Astrocyte of the spinal cord (primary cell): ENCODE data around the gene PTPRG.

Source experiments
- DNase-seq: peaks from one replicate; pipeline ENCODE4 v3.0.0; 2011; ENCODE audit warnings: low read depth, low spot score
- H3K4me3 ChIP-seq: 2 replicates; pipeline ENCODE4 v1.5.1; 2011; ENCODE audit warnings: low read depth, mild to moderate bottlenecking, low read length, moderate library complexity
- in situ Hi-C: cut with HindIII; loops from 2 replicates; pipeline ENCODE4 v1.10.0; 2017; ENCODE audit warnings: low sequenced_read_pairs
- TF ChIP-seq, protein P1 (sequence below): IDR thresholded peaks from 2 replicates; pipeline ENCODE4 v1.5.1; 2012; ENCODE audit warnings: low read depth, mild to moderate bottlenecking, low read length, inconsistent platforms

Gene PTPRG

DNA sequence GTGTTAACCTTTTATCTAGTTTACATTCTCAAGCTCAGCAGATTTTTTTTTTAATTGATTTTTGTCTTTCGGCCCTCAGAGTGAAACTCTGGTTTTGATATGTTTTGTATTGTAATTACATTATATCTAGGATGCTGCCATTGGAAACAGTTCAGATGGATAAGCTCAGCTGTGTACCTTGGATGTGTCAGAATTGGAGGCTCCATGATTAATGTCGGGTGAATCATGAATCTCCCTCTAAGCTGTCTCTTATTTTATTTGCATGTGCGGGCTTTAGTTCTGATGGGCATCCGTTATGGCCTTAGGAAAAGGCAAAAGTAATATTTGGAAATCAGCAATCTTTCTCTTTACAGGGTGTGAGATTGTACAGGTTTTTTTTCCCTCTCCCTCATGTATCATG lies 4.2 kb downstream of the PTPRG start:
- no peak for DNase-seq
- no peak overlapping the region for H3K4me3 ChIP-seq
- TF ChIP-seq, protein P1, sequence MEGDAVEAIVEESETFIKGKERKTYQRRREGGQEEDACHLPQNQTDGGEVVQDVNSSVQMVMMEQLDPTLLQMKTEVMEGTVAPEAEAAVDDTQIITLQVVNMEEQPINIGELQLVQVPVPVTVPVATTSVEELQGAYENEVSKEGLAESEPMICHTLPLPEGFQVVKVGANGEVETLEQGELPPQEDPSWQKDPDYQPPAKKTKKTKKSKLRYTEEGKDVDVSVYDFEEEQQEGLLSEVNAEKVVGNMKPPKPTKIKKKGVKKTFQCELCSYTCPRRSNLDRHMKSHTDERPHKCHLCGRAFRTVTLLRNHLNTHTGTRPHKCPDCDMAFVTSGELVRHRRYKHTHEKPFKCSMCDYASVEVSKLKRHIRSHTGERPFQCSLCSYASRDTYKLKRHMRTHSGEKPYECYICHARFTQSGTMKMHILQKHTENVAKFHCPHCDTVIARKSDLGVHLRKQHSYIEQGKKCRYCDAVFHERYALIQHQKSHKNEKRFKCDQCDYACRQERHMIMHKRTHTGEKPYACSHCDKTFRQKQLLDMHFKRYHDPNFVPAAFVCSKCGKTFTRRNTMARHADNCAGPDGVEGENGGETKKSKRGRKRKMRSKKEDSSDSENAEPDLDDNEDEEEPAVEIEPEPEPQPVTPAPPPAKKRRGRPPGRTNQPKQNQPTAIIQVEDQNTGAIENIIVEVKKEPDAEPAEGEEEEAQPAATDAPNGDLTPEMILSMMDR, result no peak
- in situ Hi-C loops, result no loop called here

DNA sequence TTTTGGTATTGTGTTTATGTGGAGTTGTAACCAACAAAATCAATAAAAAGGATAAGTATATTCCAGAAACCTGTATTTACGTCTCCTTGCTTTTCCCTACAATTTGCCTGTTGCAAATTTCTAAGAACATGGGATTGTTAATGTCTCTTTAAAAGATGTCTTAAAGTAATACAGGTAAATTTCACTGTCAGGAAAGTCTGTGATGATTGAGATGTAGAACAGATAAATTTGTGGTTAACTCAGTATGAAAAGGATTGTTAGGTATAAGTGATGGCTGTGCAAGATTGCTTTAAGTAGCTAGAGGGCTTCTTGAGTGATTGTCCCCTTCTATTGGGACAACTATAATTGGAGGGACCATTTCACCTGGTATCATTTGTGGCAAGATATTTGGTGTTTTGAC lies 6.8 kb downstream of the PTPRG start:
- in situ Hi-C loops, result no loop called here
- DNase-seq, result no peak

DNA sequence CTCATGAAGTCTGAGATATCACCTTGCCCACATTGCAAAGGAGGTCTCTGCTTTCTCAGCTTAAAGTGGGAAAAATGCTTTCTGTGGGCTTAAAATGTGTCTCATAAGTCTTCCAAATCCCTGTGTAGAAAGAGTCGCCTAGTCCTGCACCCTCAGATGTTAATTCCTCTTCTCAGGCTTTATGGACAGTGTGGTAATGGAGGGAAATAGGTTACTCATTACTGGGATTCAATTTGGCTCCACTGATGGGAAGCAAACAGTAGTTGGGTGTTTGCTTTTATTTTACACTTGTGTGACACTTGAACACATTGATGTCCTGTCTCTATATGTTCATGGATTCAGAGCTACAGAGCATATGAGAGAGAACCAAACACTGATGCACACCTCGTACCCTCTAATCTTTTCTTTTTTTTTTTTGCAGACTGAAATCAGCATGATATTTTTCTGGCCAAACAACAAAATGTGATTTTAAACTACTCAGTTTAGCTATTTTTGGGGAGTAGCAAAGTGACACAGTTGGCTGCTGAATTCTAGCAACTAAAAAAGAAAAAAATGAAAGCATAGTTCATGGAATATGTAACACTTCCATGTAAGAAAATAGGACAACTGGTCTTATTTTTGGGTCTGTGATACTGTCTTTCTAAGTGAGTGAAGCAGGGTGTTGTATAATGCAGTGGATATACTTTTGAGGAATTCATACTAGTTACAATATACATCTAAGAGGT lies 8.6 kb downstream of the PTPRG start:
- DNase-seq, result no peak
- no peak overlapping the region for H3K4me3 ChIP-seq
- TF ChIP-seq, protein P1, result no peak
- in situ Hi-C loops, result no loop called here

More for the DNA sequence above, 6.8 kb downstream of the PTPRG start:
- TF ChIP-seq, protein P1, result no peak
- H3K4me3 ChIP-seq, result no peak overlapping the region

DNA sequence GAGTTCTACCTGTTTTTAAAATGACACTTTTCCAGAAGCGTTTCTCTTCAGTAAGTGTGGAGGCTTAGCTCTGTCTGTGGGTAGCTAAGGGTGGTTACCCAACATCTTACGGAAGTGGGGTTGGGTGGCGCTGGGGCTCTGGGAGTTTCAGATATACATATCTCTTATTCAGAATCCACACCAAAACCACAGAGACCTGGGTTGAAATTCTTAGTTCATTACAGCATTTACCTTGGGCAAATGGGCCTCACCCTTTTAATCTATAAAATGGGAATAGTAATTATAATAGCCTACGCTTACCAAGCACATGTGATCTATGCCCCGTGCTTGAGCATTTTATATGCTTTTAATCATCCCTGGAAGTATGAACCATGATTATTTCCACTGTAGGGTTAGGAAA lies 9.4 kb downstream of the PTPRG start:
- H3K4me3 ChIP-seq, result no peak overlapping the region
- in situ Hi-C loops, result no loop called here
- TF ChIP-seq, protein P1, result no peak
- no peak for DNase-seq

DNA sequence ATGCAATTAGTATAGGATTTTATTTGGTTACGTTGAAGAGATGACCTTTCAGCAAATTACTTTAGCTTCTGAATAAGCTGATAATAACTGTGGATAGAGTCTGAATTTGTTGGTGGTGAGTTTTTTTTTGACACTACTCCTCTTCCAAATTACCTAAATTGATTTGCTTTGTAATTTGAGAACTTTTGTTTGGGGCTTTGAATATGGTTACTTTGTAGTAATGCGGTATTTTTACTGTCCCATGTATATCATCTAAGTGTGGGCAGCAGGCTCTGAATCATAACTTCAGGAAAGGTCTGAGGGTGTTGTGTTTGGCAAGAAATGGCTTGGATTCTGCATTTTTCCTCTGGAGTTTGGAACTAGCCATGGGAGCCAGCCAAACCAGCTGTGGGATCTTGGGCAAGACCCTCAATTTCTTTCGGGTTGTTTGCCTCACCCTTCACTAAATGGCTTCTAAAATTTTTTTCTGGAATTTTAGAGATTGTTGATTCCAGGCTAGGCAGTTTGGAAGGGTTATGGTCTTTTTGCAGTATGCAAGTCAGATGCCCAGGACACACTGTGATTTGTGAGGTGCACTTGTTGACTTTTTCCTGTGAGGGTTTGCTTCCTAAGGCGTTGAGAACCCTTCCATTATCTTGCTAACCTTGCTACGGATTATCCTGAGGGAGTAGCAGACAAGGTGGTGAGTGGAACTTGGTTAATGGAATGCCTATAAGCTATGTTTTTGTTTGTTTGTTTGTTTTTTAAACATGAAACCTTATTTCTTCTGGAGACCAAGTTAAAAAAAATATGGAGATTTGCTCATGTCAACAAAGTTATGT lies 10.4 kb downstream of the PTPRG start:
- peak; percentile 89 for DNase-seq
- TF ChIP-seq, protein P1, result no peak
- no peak overlapping the region for H3K4me3 ChIP-seq
- in situ Hi-C loops, result no loop called here

DNA sequence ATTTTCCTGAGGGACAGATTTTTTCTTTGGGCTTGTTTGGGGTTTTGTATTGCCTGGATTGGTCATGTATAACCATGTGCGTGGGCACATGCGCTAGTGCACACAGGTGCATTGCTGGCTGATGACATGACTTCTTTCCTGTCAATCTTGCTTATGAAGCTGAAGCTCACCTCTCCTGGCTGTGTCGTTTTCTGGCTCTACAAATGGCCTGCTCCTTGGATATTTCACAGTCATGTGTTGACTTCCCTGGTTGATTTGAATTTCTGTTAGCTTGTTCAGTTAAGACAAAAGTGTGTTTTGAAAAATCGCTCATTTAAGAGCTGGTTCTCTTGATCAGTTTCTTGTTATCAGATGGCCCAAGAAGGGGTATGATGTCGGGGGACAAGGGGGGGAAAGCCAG lies 11.5 kb downstream of the PTPRG start:
- no peak overlapping the region for H3K4me3 ChIP-seq
- in situ Hi-C loops, result no loop called here
- TF ChIP-seq, protein P1, result no peak
- no peak for DNase-seq
